ENCODE results near the gene NR6A1. TPM values are rescaled to one million over a fixed set of nuclear protein-coding genes. Genes with fewer than 3 reads are reported as not detected.

The NR6A1 gene
- total and polyA plus RNA-seq, 2 of the 13 experiments (the other 11 are each of a cell fraction or from before 2014, with no cell fraction given), result 28.1 to 31.5 TPM

DNA sequence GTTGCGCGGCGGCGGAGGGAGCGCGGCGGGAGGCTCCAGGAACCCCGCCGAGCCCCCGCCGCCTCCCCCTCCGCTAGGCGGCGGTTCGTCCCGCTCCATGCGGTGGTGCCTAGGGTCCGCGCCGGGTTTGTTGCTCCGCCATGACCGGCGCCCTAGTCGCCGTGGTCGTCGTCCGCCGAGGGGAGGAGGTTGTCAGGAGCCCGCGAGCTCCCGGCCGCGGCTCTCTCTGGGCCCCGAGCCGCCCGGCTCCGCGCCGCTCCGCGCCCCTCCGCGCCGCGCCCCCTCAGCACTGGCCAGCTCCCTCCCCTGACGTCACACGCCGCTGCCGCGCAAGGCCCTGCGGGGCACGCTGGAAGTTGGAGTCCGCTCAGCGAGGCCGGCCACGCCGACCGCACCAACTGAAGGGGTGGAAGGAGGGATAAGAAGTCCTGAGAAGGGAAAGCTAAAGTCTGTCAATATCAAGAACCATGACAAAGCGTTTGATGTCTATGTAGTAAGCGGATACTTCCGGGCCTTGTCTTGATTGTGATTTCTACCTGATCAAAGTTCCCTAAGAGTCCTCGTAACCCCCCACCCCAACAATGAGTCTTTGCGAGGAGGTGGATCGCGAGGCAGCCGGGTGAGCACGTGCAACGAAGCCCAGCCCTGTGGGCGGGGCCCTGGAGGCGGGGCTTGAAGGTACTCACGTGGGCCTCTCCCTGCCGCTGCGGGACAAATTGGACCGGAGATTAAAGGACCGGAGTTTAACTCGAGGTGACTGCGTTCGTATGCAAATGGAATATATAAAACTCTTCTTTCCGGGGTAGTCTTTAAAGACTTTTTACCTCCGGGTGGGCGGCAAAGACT lies at the start of gene NR6A1 (continued):
- TF ChIP-seq, protein P1, sequence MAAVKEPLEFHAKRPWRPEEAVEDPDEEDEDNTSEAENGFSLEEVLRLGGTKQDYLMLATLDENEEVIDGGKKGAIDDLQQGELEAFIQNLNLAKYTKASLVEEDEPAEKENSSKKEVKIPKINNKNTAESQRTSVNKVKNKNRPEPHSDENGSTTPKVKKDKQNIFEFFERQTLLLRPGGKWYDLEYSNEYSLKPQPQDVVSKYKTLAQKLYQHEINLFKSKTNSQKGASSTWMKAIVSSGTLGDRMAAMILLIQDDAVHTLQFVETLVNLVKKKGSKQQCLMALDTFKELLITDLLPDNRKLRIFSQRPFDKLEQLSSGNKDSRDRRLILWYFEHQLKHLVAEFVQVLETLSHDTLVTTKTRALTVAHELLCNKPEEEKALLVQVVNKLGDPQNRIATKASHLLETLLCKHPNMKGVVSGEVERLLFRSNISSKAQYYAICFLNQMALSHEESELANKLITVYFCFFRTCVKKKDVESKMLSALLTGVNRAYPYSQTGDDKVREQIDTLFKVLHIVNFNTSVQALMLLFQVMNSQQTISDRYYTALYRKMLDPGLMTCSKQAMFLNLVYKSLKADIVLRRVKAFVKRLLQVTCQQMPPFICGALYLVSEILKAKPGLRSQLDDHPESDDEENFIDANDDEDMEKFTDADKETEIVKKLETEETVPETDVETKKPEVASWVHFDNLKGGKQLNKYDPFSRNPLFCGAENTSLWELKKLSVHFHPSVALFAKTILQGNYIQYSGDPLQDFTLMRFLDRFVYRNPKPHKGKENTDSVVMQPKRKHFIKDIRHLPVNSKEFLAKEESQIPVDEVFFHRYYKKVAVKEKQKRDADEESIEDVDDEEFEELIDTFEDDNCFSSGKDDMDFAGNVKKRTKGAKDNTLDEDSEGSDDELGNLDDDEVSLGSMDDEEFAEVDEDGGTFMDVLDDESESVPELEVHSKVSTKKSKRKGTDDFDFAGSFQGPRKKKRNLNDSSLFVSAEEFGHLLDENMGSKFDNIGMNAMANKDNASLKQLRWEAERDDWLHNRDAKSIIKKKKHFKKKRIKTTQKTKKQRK (IDR thresholded peaks at IDR 0.05; ENCODE audit: low read length), result no peak
- no peak for TF ChIP-seq ZSCAN9 (CRISPR knock-in tag; IDR thresholded peaks at IDR 0.05; ENCODE audit: borderline replicate concordance)
- TF ChIP-seq XBP1 (CRISPR knock-in tag; IDR thresholded peaks at IDR 0.05), result no peak
- TF ChIP-seq ZFP36L2 (CRISPR knock-in tag; IDR thresholded peaks at IDR 0.05), result no peak
- no peak for TF ChIP-seq ZNF879 (CRISPR knock-in tag; IDR thresholded peaks at IDR 0.05)
- TF ChIP-seq, protein P2, sequence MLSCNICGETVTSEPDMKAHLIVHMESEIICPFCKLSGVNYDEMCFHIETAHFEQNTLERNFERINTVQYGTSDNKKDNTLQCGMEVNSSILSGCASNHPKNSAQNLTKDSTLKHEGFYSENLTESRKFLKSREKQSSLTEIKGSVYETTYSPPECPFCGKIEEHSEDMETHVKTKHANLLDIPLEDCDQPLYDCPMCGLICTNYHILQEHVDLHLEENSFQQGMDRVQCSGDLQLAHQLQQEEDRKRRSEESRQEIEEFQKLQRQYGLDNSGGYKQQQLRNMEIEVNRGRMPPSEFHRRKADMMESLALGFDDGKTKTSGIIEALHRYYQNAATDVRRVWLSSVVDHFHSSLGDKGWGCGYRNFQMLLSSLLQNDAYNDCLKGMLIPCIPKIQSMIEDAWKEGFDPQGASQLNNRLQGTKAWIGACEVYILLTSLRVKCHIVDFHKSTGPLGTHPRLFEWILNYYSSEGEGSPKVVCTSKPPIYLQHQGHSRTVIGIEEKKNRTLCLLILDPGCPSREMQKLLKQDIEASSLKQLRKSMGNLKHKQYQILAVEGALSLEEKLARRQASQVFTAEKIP (CRISPR knock-in tag; IDR thresholded peaks at IDR 0.05; ENCODE audit: borderline replicate concordance), result no peak
- TF ChIP-seq, protein P3, sequence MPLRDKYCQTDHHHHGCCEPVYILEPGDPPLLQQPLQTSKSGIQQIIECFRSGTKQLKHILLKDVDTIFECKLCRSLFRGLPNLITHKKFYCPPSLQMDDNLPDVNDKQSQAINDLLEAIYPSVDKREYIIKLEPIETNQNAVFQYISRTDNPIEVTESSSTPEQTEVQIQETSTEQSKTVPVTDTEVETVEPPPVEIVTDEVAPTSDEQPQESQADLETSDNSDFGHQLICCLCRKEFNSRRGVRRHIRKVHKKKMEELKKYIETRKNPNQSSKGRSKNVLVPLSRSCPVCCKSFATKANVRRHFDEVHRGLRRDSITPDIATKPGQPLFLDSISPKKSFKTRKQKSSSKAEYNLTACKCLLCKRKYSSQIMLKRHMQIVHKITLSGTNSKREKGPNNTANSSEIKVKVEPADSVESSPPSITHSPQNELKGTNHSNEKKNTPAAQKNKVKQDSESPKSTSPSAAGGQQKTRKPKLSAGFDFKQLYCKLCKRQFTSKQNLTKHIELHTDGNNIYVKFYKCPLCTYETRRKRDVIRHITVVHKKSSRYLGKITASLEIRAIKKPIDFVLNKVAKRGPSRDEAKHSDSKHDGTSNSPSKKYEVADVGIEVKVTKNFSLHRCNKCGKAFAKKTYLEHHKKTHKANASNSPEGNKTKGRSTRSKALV (CRISPR knock-in tag; IDR thresholded peaks at IDR 0.05), result no peak
- 0 out of 2 replicates have a peak, but pooled peaks have one; percentile 68 for TF ChIP-seq ZNF816 (CRISPR knock-in tag; IDR thresholded peaks at IDR 0.05; ENCODE audit: borderline replicate concordance)
- TF ChIP-seq ZNF567 (CRISPR knock-in tag; IDR thresholded peaks at IDR 0.05; ENCODE audit: borderline replicate concordance), result peak; percentile 78; the same call in 1 of the 2 replicates
- no peak for TF ChIP-seq ARNT2 (CRISPR knock-in tag; IDR thresholded peaks at IDR 0.05; ENCODE audit: low read depth)
- peak; percentile 77 for TF ChIP-seq ZNF331 (CRISPR knock-in tag; IDR thresholded peaks at IDR 0.05)
- peak; percentile 58; the same call in 1 of the 2 replicates for TF ChIP-seq ISX (CRISPR knock-in tag; conservative IDR thresholded peaks at IDR 0.05)
- TF ChIP-seq, protein P4, sequence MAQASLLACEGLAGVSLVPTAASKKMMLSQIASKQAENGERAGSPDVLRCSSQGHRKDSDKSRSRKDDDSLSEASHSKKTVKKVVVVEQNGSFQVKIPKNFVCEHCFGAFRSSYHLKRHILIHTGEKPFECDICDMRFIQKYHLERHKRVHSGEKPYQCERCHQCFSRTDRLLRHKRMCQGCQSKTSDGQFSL (CRISPR knock-in tag; IDR thresholded peaks at IDR 0.05), result peak; percentile 58; the same call in 1 of the 2 replicates
- TF ChIP-seq, protein P5, sequence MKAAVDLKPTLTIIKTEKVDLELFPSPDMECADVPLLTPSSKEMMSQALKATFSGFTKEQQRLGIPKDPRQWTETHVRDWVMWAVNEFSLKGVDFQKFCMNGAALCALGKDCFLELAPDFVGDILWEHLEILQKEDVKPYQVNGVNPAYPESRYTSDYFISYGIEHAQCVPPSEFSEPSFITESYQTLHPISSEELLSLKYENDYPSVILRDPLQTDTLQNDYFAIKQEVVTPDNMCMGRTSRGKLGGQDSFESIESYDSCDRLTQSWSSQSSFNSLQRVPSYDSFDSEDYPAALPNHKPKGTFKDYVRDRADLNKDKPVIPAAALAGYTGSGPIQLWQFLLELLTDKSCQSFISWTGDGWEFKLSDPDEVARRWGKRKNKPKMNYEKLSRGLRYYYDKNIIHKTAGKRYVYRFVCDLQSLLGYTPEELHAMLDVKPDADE (CRISPR knock-in tag; IDR thresholded peaks at IDR 0.05), result 0 out of 2 replicates have a peak, but pooled peaks have one; percentile 29
- TF ChIP-seq, protein P6, sequence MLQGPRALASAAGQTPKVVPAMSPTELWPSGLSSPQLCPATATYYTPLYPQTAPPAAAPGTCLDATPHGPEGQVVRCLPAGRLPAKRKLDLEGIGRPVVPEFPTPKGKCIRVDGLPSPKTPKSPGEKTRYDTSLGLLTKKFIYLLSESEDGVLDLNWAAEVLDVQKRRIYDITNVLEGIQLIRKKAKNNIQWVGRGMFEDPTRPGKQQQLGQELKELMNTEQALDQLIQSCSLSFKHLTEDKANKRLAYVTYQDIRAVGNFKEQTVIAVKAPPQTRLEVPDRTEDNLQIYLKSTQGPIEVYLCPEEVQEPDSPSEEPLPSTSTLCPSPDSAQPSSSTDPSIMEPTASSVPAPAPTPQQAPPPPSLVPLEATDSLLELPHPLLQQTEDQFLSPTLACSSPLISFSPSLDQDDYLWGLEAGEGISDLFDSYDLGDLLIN (CRISPR knock-in tag; IDR thresholded peaks at IDR 0.05; ENCODE audit: borderline replicate concordance), result no peak; the same call in 1 of the 2 replicates
- TF ChIP-seq RARA (CRISPR knock-in tag; IDR thresholded peaks at IDR 0.05), result no peak
